Activated naive CD4-positive, alpha-beta T cell treated with anti-CD3 and anti-CD28 coated beads, Interleukin-2, amount 50 U/mL, for 16 hours (primary cell): ENCODE measurements around the gene COL16A1.
"Not testable (repeated sequence)": the region's sequence is repeated elsewhere in the genome, so short reads cannot be mapped to it uniquely, and the experiment has no call there.

Source experiments
- DNase-seq: peaks from one replicate; pipeline ENCODE4 v3.0.0-alpha.2; 2020

The COL16A1 gene

DNA sequence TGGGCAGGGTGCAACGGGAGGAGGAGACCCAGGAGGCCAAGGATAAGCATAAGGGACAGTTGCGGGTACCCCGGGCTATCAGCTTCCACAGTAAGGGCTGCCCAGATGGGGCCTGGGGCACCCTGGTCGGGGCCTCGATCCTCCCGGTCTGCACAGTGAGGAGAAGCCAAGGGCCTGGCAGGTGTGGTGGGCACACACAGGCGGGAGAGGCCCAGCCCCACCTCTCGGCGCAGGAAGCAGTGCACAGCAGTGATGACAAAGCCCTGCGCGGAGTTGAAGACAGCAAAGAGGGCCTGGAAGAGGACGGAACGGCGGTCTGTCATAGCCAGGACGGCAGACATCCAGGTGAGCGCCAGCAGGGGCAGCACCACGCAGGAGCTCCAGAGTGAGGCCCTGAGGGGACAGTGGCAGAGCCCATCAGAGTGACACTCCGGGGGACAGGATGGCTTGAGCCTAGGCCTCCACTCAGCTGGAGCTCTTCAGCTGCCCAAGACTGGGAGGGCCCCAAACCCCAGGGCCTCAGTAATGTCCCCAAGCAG is 29.0 kb upstream of the COL16A1 start:
- DNase-seq, result no peak

- DNase-seq, result no peak
These were observed 28.5 kb upstream of the COL16A1 start for GRCh38 chr1:31732343-31732742.

DNA sequence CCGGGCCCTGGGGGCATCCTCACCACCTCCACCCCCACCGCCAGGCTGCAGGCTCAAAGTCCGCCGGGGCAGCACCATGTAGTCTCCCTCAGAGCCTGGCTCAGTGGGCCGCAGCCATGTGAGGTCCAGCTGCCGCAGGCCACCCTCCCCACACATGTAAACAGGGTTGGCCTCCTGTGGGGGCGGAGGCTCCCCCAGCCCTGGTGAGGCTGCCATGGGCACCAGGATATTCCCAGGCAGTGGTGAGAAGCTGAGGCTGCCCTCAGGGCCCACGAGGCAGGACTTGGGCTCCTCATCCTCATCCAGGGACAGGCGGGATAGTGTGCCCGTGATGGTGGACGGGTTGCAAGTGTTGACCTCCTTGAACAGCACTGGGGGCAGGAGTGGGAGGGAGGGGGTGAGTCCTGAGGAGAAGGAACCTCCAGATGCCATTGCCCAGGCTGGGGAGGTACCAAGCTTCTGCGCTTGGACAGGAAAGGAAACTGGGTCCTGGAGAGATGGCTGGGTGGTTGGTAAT is 27.3 kb upstream of the COL16A1 start:
- DNase-seq, result no peak

- no peak for DNase-seq
These were observed 26.7 kb upstream of the COL16A1 start for GRCh38 chr1:31730336-31731048.

- DNase-seq, result no peak
These were observed 24.0 kb upstream of the COL16A1 start for GRCh38 chr1:31727849-31728248.

GRCh38 chr1:31727195-31727594 is 23.4 kb upstream of the COL16A1 start:
- no peak for DNase-seq

DNA sequence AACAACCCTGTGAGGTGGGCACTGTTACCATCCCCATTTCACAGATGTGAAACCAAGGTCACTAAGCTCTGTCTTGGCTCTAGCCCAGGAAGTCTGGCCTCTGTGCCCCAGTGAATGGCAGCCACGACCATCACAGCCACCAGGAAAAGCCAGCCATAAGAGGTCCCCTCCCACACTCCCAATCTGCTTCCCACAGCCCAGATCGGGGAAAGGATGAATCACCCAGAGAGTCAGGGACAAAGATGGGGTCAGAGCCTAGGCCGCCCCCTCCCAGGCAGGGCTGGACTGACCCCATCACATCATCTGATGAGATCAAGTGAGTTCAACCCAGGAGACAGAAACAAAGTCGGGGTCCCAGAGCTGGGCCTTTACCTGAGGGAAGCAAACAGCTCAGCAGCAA is 22.9 kb upstream of the COL16A1 start:
- no peak for DNase-seq

- no peak for DNase-seq
These were observed 22.1 kb upstream of the COL16A1 start for GRCh38 chr1:31725777-31726535.

GRCh38 chr1:31725134-31725533 is 21.3 kb upstream of the COL16A1 start:
- DNase-seq, result no peak

GRCh38 chr1:31723828-31724359 is 20.1 kb upstream of the COL16A1 start:
- DNase-seq, result peak; percentile 31

DNA sequence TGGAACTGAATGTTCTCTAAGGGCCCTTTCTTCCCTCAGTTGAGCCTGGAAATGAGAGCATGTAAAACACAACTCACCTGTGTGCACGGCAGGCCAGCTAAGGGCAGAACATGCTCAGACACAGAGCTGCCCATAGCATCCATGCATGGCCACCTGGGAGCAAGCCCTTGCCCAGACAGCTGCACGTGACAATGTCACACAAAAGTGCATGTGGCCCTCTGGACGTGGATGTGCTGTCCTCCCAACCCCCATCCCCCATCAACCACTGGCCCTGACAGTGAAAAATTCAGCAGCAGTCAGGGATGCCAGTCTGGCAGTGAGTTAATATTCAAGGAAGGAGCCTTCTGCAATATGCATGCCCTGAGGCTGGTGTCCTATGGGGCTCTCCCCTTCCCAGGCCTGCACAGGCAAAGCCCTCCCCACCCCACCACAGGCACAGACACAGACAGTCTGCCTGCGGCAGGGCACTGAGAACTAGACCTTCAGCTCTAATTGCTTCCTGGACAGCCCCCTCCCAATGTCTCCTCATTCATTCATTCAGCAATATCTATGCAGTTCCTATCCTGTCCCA is 14.6 kb upstream of the COL16A1 start:
- DNase-seq, result no peak

- DNase-seq, result no peak
These were observed 13.5 kb upstream of the COL16A1 start for GRCh38 chr1:31717341-31717740.

- no peak for DNase-seq
These were observed 12.0 kb upstream of the COL16A1 start for GRCh38 chr1:31715873-31716220.

- peak; percentile 37 for DNase-seq
These were observed 11.5 kb upstream of the COL16A1 start for GRCh38 chr1:31715087-31715872.

- DNase-seq, result peak; percentile 26
These were observed 10.7 kb upstream of the COL16A1 start for GRCh38 chr1:31714442-31715086.

DNA sequence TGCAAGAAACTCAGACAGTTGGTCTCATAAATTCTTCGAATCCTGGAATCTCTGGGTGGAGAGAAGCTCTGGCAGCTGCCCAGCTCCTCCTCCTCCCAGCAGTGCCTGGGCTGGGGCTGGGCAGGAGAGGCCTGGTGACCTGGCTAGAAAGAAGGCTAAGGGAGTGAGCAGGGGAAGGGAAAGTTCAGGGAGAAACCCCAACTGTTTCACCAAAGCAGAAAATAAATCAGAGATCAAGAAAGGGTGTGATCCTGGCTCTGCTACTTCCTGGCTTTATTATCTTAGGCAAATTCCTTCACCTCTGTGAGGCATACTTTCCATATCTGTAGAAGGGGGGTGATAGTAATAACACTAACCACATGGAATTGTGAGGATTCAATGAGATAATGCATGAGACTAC is 8.8 kb upstream of the COL16A1 start:
- DNase-seq, result no peak

DNA sequence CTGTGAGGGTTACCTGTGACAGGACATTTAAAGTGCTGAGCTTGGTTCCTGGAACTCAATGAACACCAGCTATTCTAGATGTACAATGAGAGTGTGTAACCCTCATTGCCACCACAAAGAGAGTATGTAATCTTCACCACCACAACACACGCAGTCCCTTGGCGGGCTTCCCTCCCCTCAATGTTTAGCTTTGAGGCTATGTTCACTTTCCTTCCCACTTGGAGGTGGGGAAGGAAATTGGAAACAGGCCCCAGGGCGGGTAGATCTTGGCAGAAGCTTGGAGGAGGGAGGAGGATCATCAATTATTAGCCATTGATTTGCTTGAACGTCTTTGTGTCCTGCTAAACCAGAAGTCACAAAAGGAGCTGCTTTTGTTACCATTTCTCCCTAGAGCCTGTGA is 8.3 kb upstream of the COL16A1 start:
- DNase-seq, result no peak

- DNase-seq, result no peak
These were observed 4.5 kb upstream of the COL16A1 start for GRCh38 chr1:31708324-31708723.

DNA sequence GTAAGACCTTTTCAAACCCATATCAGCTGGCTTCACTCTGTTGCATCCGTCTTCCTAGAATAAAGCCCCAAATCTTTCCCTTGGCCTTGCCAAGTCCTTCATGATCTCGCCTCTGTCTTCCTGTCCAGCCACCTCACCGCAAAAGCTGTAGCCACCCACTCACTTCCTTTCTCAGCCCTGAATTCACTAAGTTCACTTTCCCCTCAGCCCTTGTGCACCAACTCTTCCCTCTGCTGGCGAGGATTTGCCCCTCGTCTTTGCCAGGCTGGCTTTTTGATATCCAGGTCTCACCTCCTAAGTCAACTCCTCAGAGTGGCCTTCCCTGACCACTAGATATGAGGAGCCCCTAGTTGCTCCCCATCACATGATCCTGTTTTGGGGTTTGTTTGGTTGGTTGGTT is 3.9 kb upstream of the COL16A1 start:
- DNase-seq, result no peak

DNA sequence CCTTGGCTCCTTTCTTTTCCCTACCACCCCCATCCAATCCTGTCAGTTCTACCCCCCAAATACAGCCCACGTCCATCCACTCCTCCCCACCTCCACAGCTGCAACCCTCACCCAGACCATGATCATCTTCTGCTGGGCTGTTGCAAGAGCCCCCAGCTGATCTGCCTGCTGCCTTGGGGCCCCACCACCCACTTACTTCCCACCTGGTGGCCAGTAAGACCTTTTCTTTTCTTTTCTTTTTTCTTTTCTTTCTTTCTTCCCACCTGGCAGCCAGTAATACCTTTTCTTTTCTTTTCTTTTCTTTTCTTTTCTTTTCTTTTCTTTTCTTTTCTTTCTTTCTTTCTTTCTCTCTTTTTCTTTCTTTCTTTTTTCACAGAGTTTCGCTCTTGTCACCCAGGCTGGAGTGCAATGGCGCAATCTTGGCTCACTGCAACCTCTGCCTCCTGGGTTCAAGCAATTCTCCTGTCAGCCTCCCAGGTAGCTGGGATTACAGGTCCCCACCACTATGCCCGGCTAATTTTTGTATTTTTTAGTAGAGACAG is 3.3 kb upstream of the COL16A1 start:
- DNase-seq, result not testable (repeated sequence)

DNA sequence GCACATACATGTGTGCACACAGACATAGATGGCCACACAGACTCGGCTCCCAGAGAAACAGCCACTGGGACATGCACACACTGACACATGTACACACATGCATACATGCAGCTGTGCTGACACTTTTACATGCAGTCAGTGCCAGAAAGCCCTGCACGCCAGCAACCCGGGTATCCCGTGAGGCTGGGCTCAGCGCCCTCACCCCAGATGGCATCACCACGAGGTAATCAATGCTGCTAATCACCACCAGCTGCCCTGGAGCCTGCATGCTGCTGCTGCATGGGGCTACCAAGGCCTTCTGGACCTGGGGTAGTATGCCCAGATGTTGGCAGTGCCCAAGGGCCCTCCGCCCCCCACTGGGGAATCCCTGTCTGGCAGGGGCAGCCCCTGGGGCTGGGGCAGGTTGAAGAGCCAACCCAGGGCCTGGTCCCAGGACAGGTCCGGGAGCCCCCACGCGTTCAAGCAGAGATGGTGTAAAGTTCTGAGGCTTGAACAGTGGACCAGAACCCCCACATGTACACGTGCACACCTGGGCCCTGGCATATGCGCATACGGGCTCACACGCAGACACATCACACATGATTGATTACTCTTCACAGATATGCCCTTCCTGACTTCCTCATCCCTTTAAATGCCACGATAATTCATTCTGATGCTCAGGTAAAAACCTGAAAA is 2.7 kb upstream of the COL16A1 start:
- no peak for DNase-seq
